AG08396 (cell line): Measurements from ENCODE around the gene DHRS3.

ENCODE experiments used
- DNase-seq: peaks from one replicate; pipeline ENCODE4 v3.0.0; 2012; ENCODE audit warnings: low spot score, mixed read lengths

DHRS3 gene

GRCh38 chr1:12637693-12638092 lies 19.7 kb upstream of the DHRS3 start:
- DNase-seq, result no peak

GRCh38 chr1:12636098-12636950 lies 18.3 kb upstream of the DHRS3 start:
- no peak for DNase-seq

GRCh38 chr1:12634696-12635202 lies 16.7 kb upstream of the DHRS3 start:
- DNase-seq, result no peak

- DNase-seq, result no peak
Observed at GRCh38 chr1:12634156-12634555, 16.1 kb upstream of the DHRS3 start.

- DNase-seq, result no peak
Observed at GRCh38 chr1:12631571-12631970, 13.6 kb upstream of the DHRS3 start.

GRCh38 chr1:12630946-12631530 lies 13.0 kb upstream of the DHRS3 start:
- no peak for DNase-seq

GRCh38 chr1:12629985-12630760 lies 12.2 kb upstream of the DHRS3 start:
- no peak for DNase-seq

GRCh38 chr1:12629511-12629956 lies 11.5 kb upstream of the DHRS3 start:
- no peak for DNase-seq

- DNase-seq, result no peak
Observed at GRCh38 chr1:12627296-12627695, 9.3 kb upstream of the DHRS3 start.

- DNase-seq, result no peak
Observed at GRCh38 chr1:12626888-12627287, 8.9 kb upstream of the DHRS3 start.

- no peak for DNase-seq
Observed at GRCh38 chr1:12625276-12625675, 7.3 kb upstream of the DHRS3 start.

GRCh38 chr1:12622506-12622905 lies 4.5 kb upstream of the DHRS3 start:
- DNase-seq, result no peak

- DNase-seq, result no peak
Observed at GRCh38 chr1:12621346-12622335, 3.6 kb upstream of the DHRS3 start.

- DNase-seq, result no peak
Observed at GRCh38 chr1:12620931-12621330, 2.9 kb upstream of the DHRS3 start.

GRCh38 chr1:12620488-12620865 lies 2.5 kb upstream of the DHRS3 start:
- DNase-seq, result no peak

- DNase-seq, result peak; percentile 86
Observed at GRCh38 chr1:12619792-12620487, 1.9 kb upstream of the DHRS3 start.

- DNase-seq, result peak; percentile 77
Observed at GRCh38 chr1:12618965-12619791, 1.2 kb upstream of the DHRS3 start.

- DNase-seq, result no peak
Observed at GRCh38 chr1:12618661-12618964, 603 bp upstream of the DHRS3 start.

GRCh38 chr1:12617511-12617900 lies 504 bp downstream of the DHRS3 start:
- no peak for DNase-seq

- no peak for DNase-seq
Observed at GRCh38 chr1:12616709-12617373, 1.2 kb downstream of the DHRS3 start.
